Liver (tissue), 3 donors: ENCODE measurements around the gene ARIH2.

ENCODE experiments used
- FOXA1 ChIP-seq: IDR thresholded peaks from 2 replicates; pipeline ENCODE4 v1.6.1; 2016; ENCODE audit warnings: antibody characterized with exemption
- HNF4A ChIP-seq, 2 donors: conservative IDR thresholded peaks; 2 replicates each; pipeline ENCODE4 v1.6.1; 2016; ENCODE audit warnings: antibody characterized with exemption in 2 of 2, mild to moderate bottlenecking in 2 of 2
- HNF4G ChIP-seq: IDR thresholded peaks from 2 replicates; pipeline ENCODE4 v1.6.1; 2016; ENCODE audit warnings: antibody characterized with exemption
- RAD21 ChIP-seq, 2 donors: IDR thresholded peaks; 2 replicates each; pipeline ENCODE4 v1.6.1; 2016; ENCODE audit warnings: antibody characterized with exemption in 2 of 2, mild to moderate bottlenecking in 2 of 2
- TAF1 ChIP-seq: conservative IDR thresholded peaks from 2 replicates; pipeline ENCODE4 v1.6.1; 2016; ENCODE audit warnings: antibody characterized with exemption, mild to moderate bottlenecking
- YY1 ChIP-seq: IDR thresholded peaks from 2 replicates; pipeline ENCODE4 v1.6.1; 2016; ENCODE audit warnings: antibody characterized with exemption, mild to moderate bottlenecking
- TF ChIP-seq, protein P1 (sequence below): fragments of 150-350 bp; IDR thresholded peaks from 2 replicates; pipeline ENCODE4 v1.5.1; 2017; ENCODE audit warnings: improper control_type of control experiment, low read depth, low read length; ENCODE audit not compliant: missing input control
- TF ChIP-seq, protein P2 (sequence below): IDR thresholded peaks from 2 replicates; pipeline ENCODE4 v1.6.1; 2016; ENCODE audit warnings: antibody characterized with exemption
- TF ChIP-seq, protein P3 (sequence below): IDR thresholded peaks from 2 replicates; pipeline ENCODE4 v1.6.1; 2016; ENCODE audit warnings: antibody characterized with exemption
- TF ChIP-seq, protein P4 (sequence below): IDR thresholded peaks from 2 replicates; pipeline ENCODE4 v1.6.1; 2016; ENCODE audit warnings: antibody characterized with exemption
- TF ChIP-seq, protein P5 (sequence below): IDR thresholded peaks from 2 replicates; pipeline ENCODE4 v1.6.1; 2016; ENCODE audit warnings: antibody characterized with exemption, mild to moderate bottlenecking
- donor health status: healthy.
- donor health status: healthy.

DNA sequence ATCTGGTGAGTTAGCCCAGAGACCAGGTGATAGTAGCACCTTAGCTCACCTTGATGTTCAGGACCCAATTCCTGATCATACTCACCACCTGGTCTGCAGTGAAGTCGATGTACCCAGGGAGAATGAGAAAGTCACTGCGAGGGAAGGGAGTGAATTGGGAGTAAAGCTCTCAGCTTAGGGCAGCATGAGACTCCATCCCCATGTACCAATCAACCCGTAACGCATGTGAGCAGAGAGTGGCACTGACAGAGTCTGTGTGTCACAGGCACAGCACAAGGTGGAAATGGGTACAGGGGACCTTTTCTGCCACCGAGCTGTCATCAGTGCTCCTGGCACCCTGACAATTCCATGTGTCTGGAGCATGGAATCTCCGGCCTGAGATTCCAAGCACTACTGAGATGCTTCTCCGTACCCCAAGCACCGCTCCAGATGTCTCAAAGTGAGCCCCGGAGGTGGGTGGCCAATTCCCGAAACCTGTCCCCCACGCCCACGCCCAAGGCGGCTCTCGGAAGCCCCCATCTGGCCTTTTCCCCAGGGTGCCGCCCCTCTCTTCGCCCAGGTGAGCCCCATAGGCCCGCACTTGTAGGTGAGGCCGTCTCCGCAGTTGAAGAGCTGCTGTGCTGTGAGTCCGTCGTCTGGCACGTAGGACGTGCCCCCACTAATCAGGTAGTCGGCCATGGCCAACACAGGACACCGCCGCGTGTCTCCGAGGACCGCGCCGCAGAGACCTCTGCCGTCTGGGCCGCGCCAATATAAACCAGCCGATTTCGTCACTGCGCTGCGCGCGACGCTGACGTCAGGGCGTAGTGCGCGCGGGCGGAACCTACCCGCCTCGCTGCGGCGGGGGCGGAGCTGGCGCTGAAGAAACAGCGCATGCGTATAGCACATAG lies 110.3 kb downstream of the ARIH2 start, which contains the start of gene IMPDH2:
- TF ChIP-seq, protein P1, sequence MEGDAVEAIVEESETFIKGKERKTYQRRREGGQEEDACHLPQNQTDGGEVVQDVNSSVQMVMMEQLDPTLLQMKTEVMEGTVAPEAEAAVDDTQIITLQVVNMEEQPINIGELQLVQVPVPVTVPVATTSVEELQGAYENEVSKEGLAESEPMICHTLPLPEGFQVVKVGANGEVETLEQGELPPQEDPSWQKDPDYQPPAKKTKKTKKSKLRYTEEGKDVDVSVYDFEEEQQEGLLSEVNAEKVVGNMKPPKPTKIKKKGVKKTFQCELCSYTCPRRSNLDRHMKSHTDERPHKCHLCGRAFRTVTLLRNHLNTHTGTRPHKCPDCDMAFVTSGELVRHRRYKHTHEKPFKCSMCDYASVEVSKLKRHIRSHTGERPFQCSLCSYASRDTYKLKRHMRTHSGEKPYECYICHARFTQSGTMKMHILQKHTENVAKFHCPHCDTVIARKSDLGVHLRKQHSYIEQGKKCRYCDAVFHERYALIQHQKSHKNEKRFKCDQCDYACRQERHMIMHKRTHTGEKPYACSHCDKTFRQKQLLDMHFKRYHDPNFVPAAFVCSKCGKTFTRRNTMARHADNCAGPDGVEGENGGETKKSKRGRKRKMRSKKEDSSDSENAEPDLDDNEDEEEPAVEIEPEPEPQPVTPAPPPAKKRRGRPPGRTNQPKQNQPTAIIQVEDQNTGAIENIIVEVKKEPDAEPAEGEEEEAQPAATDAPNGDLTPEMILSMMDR = no peak
- TF ChIP-seq HNF4A (conservative IDR thresholded peaks at IDR 0.05) (no peak), TAF1 (no peak), HNF4G (no peak), YY1 (peak; percentile 83), RAD21 (IDR thresholded peaks at IDR 0.05) (peak; percentile 30 to 52), FOXA1 (no peak)
- TF ChIP-seq, protein P2, sequence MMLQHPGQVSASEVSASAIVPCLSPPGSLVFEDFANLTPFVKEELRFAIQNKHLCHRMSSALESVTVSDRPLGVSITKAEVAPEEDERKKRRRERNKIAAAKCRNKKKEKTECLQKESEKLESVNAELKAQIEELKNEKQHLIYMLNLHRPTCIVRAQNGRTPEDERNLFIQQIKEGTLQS = peak; percentile 73
- TF ChIP-seq, protein P3, sequence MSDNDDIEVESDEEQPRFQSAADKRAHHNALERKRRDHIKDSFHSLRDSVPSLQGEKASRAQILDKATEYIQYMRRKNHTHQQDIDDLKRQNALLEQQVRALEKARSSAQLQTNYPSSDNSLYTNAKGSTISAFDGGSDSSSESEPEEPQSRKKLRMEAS = peak; percentile 51
- TF ChIP-seq, protein P4, sequence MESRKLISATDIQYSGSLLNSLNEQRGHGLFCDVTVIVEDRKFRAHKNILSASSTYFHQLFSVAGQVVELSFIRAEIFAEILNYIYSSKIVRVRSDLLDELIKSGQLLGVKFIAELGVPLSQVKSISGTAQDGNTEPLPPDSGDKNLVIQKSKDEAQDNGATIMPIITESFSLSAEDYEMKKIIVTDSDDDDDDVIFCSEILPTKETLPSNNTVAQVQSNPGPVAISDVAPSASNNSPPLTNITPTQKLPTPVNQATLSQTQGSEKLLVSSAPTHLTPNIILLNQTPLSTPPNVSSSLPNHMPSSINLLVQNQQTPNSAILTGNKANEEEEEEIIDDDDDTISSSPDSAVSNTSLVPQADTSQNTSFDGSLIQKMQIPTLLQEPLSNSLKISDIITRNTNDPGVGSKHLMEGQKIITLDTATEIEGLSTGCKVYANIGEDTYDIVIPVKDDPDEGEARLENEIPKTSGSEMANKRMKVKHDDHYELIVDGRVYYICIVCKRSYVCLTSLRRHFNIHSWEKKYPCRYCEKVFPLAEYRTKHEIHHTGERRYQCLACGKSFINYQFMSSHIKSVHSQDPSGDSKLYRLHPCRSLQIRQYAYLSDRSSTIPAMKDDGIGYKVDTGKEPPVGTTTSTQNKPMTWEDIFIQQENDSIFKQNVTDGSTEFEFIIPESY = no peak
- TF ChIP-seq, protein P5, sequence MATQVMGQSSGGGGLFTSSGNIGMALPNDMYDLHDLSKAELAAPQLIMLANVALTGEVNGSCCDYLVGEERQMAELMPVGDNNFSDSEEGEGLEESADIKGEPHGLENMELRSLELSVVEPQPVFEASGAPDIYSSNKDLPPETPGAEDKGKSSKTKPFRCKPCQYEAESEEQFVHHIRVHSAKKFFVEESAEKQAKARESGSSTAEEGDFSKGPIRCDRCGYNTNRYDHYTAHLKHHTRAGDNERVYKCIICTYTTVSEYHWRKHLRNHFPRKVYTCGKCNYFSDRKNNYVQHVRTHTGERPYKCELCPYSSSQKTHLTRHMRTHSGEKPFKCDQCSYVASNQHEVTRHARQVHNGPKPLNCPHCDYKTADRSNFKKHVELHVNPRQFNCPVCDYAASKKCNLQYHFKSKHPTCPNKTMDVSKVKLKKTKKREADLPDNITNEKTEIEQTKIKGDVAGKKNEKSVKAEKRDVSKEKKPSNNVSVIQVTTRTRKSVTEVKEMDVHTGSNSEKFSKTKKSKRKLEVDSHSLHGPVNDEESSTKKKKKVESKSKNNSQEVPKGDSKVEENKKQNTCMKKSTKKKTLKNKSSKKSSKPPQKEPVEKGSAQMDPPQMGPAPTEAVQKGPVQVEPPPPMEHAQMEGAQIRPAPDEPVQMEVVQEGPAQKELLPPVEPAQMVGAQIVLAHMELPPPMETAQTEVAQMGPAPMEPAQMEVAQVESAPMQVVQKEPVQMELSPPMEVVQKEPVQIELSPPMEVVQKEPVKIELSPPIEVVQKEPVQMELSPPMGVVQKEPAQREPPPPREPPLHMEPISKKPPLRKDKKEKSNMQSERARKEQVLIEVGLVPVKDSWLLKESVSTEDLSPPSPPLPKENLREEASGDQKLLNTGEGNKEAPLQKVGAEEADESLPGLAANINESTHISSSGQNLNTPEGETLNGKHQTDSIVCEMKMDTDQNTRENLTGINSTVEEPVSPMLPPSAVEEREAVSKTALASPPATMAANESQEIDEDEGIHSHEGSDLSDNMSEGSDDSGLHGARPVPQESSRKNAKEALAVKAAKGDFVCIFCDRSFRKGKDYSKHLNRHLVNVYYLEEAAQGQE = peak; percentile 84
